Astrocyte (in vitro differentiated cells and primary cell): ENCODE measurements around the gene SLC45A2.

Experiments used
- EZH2 ChIP-seq: IDR thresholded peaks from 2 replicates; pipeline ENCODE4 v1.6.1; 2012; ENCODE audit warnings: mild to moderate bottlenecking, low read length, inconsistent platforms; ENCODE audit not compliant: insufficient read depth
- TF ChIP-seq, protein P1 (sequence below): IDR thresholded peaks from 2 replicates; pipeline ENCODE4 v1.5.1; 2011; ENCODE audit warnings: low read depth, mild to moderate bottlenecking, inconsistent platforms, low read length, moderate library complexity; ENCODE audit not compliant: insufficient read depth

DNA sequence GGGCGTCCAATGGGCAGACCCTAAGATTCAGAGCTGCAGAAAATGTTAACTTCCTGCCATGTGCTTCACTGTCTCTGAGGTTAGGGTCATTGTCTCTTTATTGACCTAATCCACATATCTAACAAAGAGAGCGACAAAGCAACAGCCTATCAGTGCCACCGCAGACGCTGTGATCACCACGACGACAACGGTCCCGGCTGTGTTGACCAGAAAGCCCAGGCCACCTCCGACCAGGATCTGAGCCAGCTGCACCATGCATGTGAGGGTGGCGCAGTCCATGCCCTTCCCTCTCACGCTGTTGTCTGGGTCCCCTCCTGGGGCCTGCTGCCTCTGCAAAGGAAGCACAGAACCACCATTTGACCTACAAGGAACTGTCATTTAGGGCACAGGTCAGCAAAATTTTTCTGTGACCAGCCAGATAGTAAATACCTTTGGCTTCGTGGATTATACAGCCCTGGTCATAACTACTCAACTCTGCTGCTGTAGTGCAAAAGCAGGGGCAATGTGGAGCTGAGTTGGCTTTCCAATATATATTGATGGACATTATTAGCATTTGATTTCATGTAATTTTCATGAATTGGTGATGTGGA lies 39.9 kb downstream of the SLC45A2 start:
- TF ChIP-seq, protein P1, sequence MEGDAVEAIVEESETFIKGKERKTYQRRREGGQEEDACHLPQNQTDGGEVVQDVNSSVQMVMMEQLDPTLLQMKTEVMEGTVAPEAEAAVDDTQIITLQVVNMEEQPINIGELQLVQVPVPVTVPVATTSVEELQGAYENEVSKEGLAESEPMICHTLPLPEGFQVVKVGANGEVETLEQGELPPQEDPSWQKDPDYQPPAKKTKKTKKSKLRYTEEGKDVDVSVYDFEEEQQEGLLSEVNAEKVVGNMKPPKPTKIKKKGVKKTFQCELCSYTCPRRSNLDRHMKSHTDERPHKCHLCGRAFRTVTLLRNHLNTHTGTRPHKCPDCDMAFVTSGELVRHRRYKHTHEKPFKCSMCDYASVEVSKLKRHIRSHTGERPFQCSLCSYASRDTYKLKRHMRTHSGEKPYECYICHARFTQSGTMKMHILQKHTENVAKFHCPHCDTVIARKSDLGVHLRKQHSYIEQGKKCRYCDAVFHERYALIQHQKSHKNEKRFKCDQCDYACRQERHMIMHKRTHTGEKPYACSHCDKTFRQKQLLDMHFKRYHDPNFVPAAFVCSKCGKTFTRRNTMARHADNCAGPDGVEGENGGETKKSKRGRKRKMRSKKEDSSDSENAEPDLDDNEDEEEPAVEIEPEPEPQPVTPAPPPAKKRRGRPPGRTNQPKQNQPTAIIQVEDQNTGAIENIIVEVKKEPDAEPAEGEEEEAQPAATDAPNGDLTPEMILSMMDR: no peak
- no peak for TF ChIP-seq EZH2
